AG04449 (cell line): Measurements from ENCODE around the gene P3H2.

Experiments used
- CTCF ChIA-PET: fragments of 350-600 bp; formaldehyde crosslinking; extraction: SDS; loops from one replicate; lab custom pipeline; 2021; ENCODE audit warnings: antibody characterized with exemption; lab: Yijun Ruan, JAX
- POLR2A ChIA-PET: fragments of 400-600, 350-600 bp; formaldehyde crosslinking; extraction: SDS; loops from one replicate; lab custom pipeline; 2020; ENCODE audit warnings: antibody characterized with exemption, inconsistent platforms; lab: Yijun Ruan, JAX
- DNase-seq: peaks from one replicate; pipeline ENCODE4 v3.0.0-alpha.2; 2010; ENCODE audit warnings: low read depth, low spot score
- H3K4me3 ChIP-seq: 2 replicates; pipeline ENCODE4 v1.5.1; 2011; ENCODE audit warnings: low read depth, mild to moderate bottlenecking, control low read depth, low read length
- TF ChIP-seq, protein P1 (sequence below): IDR thresholded peaks from one replicate; pipeline ENCODE4 v1.5.1; 2011; ENCODE audit warnings: mild to moderate bottlenecking, moderate library complexity, low read length, control low read depth, inconsistent platforms; ENCODE audit not compliant: insufficient read depth; ENCODE audit errors: missing control alignments

P3H2 gene

GRCh38 chr3:190070622-190071347 is 49.9 kb downstream of the P3H2 start:
- ChIA-PET POLR2A (no interaction called here), CTCF (interaction anchor here (1.5 kb wide), 1 partner anchor 54 kb away, joined by 3 read pairs; no protein-coding TSS in a partner anchor)
- H3K4me3 ChIP-seq = no peak overlapping the region
- DNase-seq = no peak
- TF ChIP-seq, protein P1, sequence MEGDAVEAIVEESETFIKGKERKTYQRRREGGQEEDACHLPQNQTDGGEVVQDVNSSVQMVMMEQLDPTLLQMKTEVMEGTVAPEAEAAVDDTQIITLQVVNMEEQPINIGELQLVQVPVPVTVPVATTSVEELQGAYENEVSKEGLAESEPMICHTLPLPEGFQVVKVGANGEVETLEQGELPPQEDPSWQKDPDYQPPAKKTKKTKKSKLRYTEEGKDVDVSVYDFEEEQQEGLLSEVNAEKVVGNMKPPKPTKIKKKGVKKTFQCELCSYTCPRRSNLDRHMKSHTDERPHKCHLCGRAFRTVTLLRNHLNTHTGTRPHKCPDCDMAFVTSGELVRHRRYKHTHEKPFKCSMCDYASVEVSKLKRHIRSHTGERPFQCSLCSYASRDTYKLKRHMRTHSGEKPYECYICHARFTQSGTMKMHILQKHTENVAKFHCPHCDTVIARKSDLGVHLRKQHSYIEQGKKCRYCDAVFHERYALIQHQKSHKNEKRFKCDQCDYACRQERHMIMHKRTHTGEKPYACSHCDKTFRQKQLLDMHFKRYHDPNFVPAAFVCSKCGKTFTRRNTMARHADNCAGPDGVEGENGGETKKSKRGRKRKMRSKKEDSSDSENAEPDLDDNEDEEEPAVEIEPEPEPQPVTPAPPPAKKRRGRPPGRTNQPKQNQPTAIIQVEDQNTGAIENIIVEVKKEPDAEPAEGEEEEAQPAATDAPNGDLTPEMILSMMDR = no peak

DNA sequence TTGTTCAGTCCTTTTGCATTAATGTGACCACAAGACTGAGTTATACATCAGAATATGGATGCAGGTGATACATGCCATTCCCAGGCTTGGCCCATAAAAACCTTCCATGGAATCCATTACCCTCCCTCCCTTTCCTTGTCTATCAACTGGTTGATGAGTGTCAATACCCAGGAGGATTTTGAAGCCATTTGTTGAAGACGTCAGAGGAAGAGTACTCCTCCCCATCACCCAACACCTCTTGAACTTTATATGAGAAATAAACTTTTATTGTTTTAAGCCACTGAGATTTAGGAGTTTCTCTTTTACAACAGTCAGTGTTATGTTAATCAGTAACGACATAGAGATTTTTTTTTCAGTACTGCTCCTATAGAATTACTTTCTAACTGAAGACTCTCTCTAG is 55.5 kb downstream of the P3H2 start:
- ChIA-PET CTCF (no interaction called here), POLR2A (no interaction called here)
- TF ChIP-seq, protein P1 = no peak
- DNase-seq = no peak
- no peak overlapping the region for H3K4me3 ChIP-seq

GRCh38 chr3:190064659-190065058 is 56.0 kb downstream of the P3H2 start:
- ChIA-PET POLR2A (interaction anchor here (0.7 to 1.2 kb wide), 4 partner anchors 12 to 66 kb away, joined by 3 to 7 read pairs (median 4); no protein-coding TSS in a partner anchor), CTCF (interaction anchor here (1.3 to 2.6 kb wide), 2 partner anchors 9 to 10 kb away, joined by 4 to 8 read pairs; no protein-coding TSS in a partner anchor)
- TF ChIP-seq, protein P1 = no peak
- no peak overlapping the region for H3K4me3 ChIP-seq
- no peak for DNase-seq

GRCh38 chr3:190064112-190064511 is 56.6 kb downstream of the P3H2 start:
- ChIA-PET CTCF (interaction anchor here (1.3 to 2.6 kb wide), 2 partner anchors 10 kb away, joined by 4 to 8 read pairs; no protein-coding TSS in a partner anchor), POLR2A (interaction anchor here (0.7 to 1.2 kb wide), 4 partner anchors 13 to 67 kb away, joined by 3 to 7 read pairs (median 4); no protein-coding TSS in a partner anchor)
- TF ChIP-seq, protein P1 = no peak
- peak; percentile 76 for DNase-seq
- no peak overlapping the region for H3K4me3 ChIP-seq

- ChIA-PET CTCF (interaction anchor here (1.3 to 4.1 kb wide), 4 partner anchors 9 to 24 kb away, joined by 4 to 20 read pairs (median 6); no protein-coding TSS in a partner anchor), POLR2A (interaction anchor here (1.2 kb wide), 2 partner anchors 13 to 29 kb away, joined by 4 to 7 read pairs; no protein-coding TSS in a partner anchor)
- DNase-seq = no peak
- H3K4me3 ChIP-seq = no peak overlapping the region
- TF ChIP-seq, protein P1 = no peak
These were observed 57.2 kb downstream of the P3H2 start for GRCh38 chr3:190063490-190063889.

GRCh38 chr3:190060192-190060775 is 60.4 kb downstream of the P3H2 start:
- DNase-seq = no peak
- TF ChIP-seq, protein P1 = no peak
- POLR2A ChIA-PET = no interaction called here
- H3K4me3 ChIP-seq = no peak overlapping the region
- CTCF ChIA-PET = interaction anchor here (0.6 to 4.1 kb wide), 3 partner anchors 9 to 142 kb away, joined by 3 to 20 read pairs (median 3); no protein-coding TSS in a partner anchor
